K562 (cell line): ENCODE measurements around the gene PACSIN1. TPM values are rescaled to one million over a fixed set of nuclear protein-coding genes. Genes with fewer than 3 reads are reported as not detected.

ENCODE experiments used
- CSDE1 ChIP-seq, 2 experiments: fragments of 450-650 bp; IDR thresholded peaks; 2 replicates each; pipeline ENCODE4 v1.6.1; 2016; ENCODE audit warnings: mild to moderate bottlenecking in 1 of 2
- FOXJ3 ChIP-seq: sonication (generic); formaldehyde crosslinking; IDR thresholded peaks from 2 replicates; pipeline ENCODE4 v1.4.0; 2020; ENCODE audit warnings: mild to moderate bottlenecking, missing genetic modification reagents
- GTF2F1 ChIP-seq: IDR thresholded peaks from 2 replicates; pipeline ENCODE4 v1.6.1; 2011; ENCODE audit warnings: low read depth, low read length, improper control_type of control experiment
- HDAC1 ChIP-seq, 2 experiments: fragments of 450-650 bp; IDR thresholded peaks; 2 replicates each; pipeline ENCODE4 v1.6.1; 2016 to 2017; ENCODE audit warnings: inconsistent platforms in 1 of 2, mild to moderate bottlenecking in 1 of 2, moderate library complexity in 1 of 2
- HDAC8 ChIP-seq: fragments of 450-650 bp; IDR thresholded peaks from 2 replicates; pipeline ENCODE4 v1.6.1; 2016; ENCODE audit warnings: mild to moderate bottlenecking, missing genetic modification characterization, moderate library complexity, missing compliant biosample characterization
- KLF16 ChIP-seq: IDR thresholded peaks from 2 replicates; pipeline ENCODE4 v1.6.1; 2016; ENCODE audit warnings: antibody characterized with exemption
- KLF6 ChIP-seq: fragments of 250-450 bp; sonication (Bioruptor Pico); IDR thresholded peaks from 2 replicates; pipeline ENCODE4 v1.4.0; 2020; ENCODE audit warnings: mild to moderate bottlenecking, moderate library complexity, borderline replicate concordance
- MCM5 ChIP-seq: fragments of 450-650 bp; IDR thresholded peaks from 2 replicates; pipeline ENCODE4 v1.6.1; 2016; ENCODE audit warnings: low read depth
- OTX1 ChIP-seq: fragments of 450-650 bp; formaldehyde crosslinking; IDR thresholded peaks from 2 replicates; pipeline ENCODE4 v1.4.0; 2022; ENCODE audit warnings: mild to moderate bottlenecking
- PCBP2 ChIP-seq: fragments of 200-400 bp; formaldehyde crosslinking; IDR thresholded peaks from 2 replicates; pipeline ENCODE4 v1.6.1; 2018; ENCODE audit warnings: low read length, low read depth, mild to moderate bottlenecking, moderate library complexity; ENCODE audit not compliant: poor library complexity, severe bottlenecking
- PURB ChIP-seq: sonication (generic); formaldehyde crosslinking; IDR thresholded peaks from 2 replicates; pipeline ENCODE4 v1.9.0; 2021; ENCODE audit warnings: low read depth, mild to moderate bottlenecking, missing genetic modification reagents
- RFX7 ChIP-seq: fragments of 250-450 bp; sonication (Bioruptor Pico); IDR thresholded peaks from 2 replicates; pipeline ENCODE4 v1.5.1; 2021; ENCODE audit warnings: mild to moderate bottlenecking
- SMARCA5 ChIP-seq: fragments of 450-650 bp; IDR thresholded peaks from 2 replicates; pipeline ENCODE4 v1.6.1; 2016
- SP2 ChIP-seq: IDR thresholded peaks from 2 replicates; pipeline ENCODE4 v1.6.1; 2011; ENCODE audit warnings: mild to moderate bottlenecking, low read depth, low read length, moderate library complexity; ENCODE audit not compliant: poor library complexity, severe bottlenecking; ENCODE audit errors: extremely low read depth
- STAT6 ChIP-seq: sonication (generic); formaldehyde crosslinking; IDR thresholded peaks from 2 replicates; pipeline ENCODE4 v1.8.1; 2023; ENCODE audit warnings: mild to moderate bottlenecking, missing genetic modification reagents
- TRIM24 ChIP-seq, 2 experiments: fragments of 450-650 bp; IDR thresholded peaks; 2 replicates each; pipeline ENCODE4 v1.6.1; 2016
- ZNF121 ChIP-seq: sonication (generic); formaldehyde crosslinking; conservative IDR thresholded peaks from 2 replicates; pipeline ENCODE4 v1.8.0; 2022; ENCODE audit warnings: missing genetic modification reagents
- ZNF263 ChIP-seq: sonication (generic); formaldehyde crosslinking; IDR thresholded peaks from 2 replicates; pipeline ENCODE4 v1.8.0; 2022; ENCODE audit warnings: mild to moderate bottlenecking, missing genetic modification reagents, borderline replicate concordance
- ZNF551 ChIP-seq: fragments of 250-450 bp; sonication (Bioruptor Pico); IDR thresholded peaks from 2 replicates; pipeline ENCODE4 v1.5.0; 2021; ENCODE audit warnings: mild to moderate bottlenecking, moderate library complexity
- polyA plus RNA-seq, 8 experiments: library from polyadenylated mRNA; depleted of rRNA in 4 of 8; stranded (reverse) in 5 of 8; unstranded in 3 of 8; fragments of >200 nt; fragmentation: Nextera tagmentation in 2 of 8; fragmentation: Illumina TruSeq in 1 of 8; extraction: Ambion mirVana in 2 of 8; extraction: Trizol in 1 of 8; gene quantifications; 2 replicates each; pipeline versions ENCODE4 v1.2.1 to v1.2.3, GENCODE V29; 2011 to 2014; ENCODE audit warnings: inconsistent platforms in 1 of 8, missing spikeins in 1 of 8
- total RNA-seq, 7 experiments: library from RNA; depleted of rRNA in 6 of 7; stranded (reverse); fragments of >200 nt in 6 of 7; fragmentation: Illumina TruSeq in 2 of 7; extraction: Trizol in 2 of 7; gene quantifications; 2 replicates each; pipeline versions ENCODE4 v1.2.1 to v1.2.3, GENCODE V29; 2011 to 2021; ENCODE audit warnings: low replicate concordance in 1 of 7
- TF ChIP-seq, protein P1 (sequence below): fragments of 450-650 bp; formaldehyde crosslinking; IDR thresholded peaks from 2 replicates; pipeline ENCODE4 v1.4.0; 2022; ENCODE audit warnings: missing genetic modification characterization
- TF ChIP-seq, protein P2 (sequence below): fragments of 450-650 bp; formaldehyde crosslinking; IDR thresholded peaks from 2 replicates; pipeline ENCODE4 v1.4.0; 2020; ENCODE audit warnings: mild to moderate bottlenecking, moderate library complexity
- TF ChIP-seq, protein P3 (sequence below), 2 experiments: fragments of 450-650 bp; IDR thresholded peaks; 2 replicates each; pipeline ENCODE4 v1.6.1; 2016
- TF ChIP-seq, protein P4 (sequence below): sonication (generic); formaldehyde crosslinking; IDR thresholded peaks from 2 replicates; pipeline ENCODE4 v1.8.0; 2022; ENCODE audit warnings: mild to moderate bottlenecking, low read depth, missing genetic modification reagents

The PACSIN1 gene
- total and polyA plus RNA-seq, 9 of the 15 experiments (the other 6 are each of a cell fraction or from before 2014, with no cell fraction given): 0.01 to 1.7 (median 0.45) TPM

DNA sequence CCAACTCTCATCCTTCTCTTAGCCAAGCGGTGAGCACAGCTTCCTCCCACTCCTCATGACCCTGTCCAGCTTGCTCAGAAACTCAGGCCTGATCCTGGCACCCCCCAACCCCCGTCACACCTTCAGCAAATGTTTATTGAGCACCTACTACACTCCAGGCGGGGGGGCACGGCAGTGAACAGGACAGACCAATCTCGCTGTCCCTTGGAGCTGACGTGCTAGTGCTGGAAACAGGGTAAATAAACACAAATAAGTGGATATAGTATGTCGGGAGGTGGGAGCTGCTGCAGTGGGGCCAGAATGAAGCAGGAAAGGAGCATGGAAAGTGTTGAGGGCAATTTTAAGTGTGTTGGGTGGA is 97.6 kb downstream of the PACSIN1 start (continued):
- no peak for TF ChIP-seq SP2
- no peak for TF ChIP-seq KLF6 (CRISPR knock-in tag)
- TF ChIP-seq RFX7: no peak
- TF ChIP-seq, protein P1, sequence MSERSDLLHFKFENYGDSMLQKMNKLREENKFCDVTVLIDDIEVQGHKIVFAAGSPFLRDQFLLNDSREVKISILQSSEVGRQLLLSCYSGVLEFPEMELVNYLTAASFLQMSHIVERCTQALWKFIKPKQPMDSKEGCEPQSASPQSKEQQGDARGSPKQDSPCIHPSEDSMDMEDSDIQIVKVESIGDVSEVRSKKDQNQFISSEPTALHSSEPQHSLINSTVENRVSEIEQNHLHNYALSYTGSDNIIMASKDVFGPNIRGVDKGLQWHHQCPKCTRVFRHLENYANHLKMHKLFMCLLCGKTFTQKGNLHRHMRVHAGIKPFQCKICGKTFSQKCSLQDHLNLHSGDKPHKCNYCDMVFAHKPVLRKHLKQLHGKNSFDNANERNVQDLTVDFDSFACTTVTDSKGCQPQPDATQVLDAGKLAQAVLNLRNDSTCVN (CRISPR knock-in tag): no peak
- TF ChIP-seq ZNF551 (CRISPR knock-in tag): no peak
- TF ChIP-seq, protein P2, sequence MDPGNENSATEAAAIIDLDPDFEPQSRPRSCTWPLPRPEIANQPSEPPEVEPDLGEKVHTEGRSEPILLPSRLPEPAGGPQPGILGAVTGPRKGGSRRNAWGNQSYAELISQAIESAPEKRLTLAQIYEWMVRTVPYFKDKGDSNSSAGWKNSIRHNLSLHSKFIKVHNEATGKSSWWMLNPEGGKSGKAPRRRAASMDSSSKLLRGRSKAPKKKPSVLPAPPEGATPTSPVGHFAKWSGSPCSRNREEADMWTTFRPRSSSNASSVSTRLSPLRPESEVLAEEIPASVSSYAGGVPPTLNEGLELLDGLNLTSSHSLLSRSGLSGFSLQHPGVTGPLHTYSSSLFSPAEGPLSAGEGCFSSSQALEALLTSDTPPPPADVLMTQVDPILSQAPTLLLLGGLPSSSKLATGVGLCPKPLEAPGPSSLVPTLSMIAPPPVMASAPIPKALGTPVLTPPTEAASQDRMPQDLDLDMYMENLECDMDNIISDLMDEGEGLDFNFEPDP: no peak
- TF ChIP-seq KLF16: no peak
- 0 out of 4 replicates have a peak, but pooled peaks of 1 of the 2 experiments have one; percentile 6 for TF ChIP-seq TRIM24 (IDR thresholded peaks at IDR 0.05)
- 0 out of 2 replicates have a peak, but pooled peaks have one; percentile 60 for TF ChIP-seq SMARCA5
- TF ChIP-seq CSDE1 (IDR thresholded peaks at IDR 0.05): no peak
- no peak for TF ChIP-seq HDAC1 (IDR thresholded peaks at IDR 0.05)
- no peak for TF ChIP-seq HDAC8 (tag)
- TF ChIP-seq, protein P3, sequence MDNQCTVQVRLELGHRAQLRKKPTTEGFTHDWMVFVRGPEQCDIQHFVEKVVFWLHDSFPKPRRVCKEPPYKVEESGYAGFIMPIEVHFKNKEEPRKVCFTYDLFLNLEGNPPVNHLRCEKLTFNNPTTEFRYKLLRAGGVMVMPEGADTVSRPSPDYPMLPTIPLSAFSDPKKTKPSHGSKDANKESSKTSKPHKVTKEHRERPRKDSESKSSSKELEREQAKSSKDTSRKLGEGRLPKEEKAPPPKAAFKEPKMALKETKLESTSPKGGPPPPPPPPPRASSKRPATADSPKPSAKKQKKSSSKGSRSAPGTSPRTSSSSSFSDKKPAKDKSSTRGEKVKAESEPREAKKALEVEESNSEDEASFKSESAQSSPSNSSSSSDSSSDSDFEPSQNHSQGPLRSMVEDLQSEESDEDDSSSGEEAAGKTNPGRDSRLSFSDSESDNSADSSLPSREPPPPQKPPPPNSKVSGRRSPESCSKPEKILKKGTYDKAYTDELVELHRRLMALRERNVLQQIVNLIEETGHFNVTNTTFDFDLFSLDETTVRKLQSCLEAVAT (IDR thresholded peaks at IDR 0.05): no peak
- TF ChIP-seq GTF2F1: no peak
- TF ChIP-seq ZNF263 (CRISPR knock-in tag): no peak
- TF ChIP-seq PCBP2: no peak
- no peak for TF ChIP-seq OTX1 (CRISPR knock-in tag)
- TF ChIP-seq MCM5: no peak
- no peak for TF ChIP-seq FOXJ3 (CRISPR knock-in tag)
- peak; percentile 44; the same call in 1 of the 2 replicates for TF ChIP-seq ZNF121
- no peak for TF ChIP-seq PURB (CRISPR knock-in tag)
- TF ChIP-seq STAT6: no peak
- TF ChIP-seq, protein P4, sequence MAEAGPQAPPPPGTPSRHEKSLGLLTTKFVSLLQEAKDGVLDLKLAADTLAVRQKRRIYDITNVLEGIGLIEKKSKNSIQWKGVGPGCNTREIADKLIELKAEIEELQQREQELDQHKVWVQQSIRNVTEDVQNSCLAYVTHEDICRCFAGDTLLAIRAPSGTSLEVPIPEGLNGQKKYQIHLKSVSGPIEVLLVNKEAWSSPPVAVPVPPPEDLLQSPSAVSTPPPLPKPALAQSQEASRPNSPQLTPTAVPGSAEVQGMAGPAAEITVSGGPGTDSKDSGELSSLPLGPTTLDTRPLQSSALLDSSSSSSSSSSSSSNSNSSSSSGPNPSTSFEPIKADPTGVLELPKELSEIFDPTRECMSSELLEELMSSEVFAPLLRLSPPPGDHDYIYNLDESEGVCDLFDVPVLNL: no peak
